ENCODE data around the gene MTRF1L.

MTRF1L gene

GRCh38 chr6:152954443-152954842 is 48.1 kb downstream of the MTRF1L start:
- H3K27me3 ChIP-seq (ENCODE audit: control insufficient read depth, insufficient read depth, low read length), result no peaks in the 10 kb centered on the region
- no peaks in the 10 kb centered on the region for H3K36me3 ChIP-seq (ENCODE audit: control insufficient read depth, insufficient read depth, low read length)
- H3K9ac ChIP-seq (ENCODE audit: low read depth, low read length), result no peak overlapping the region
- H3K9me3 ChIP-seq (ENCODE audit: control insufficient read depth, insufficient read depth, low read length), result no peaks in the 10 kb centered on the region
- peaks cover 3% of the 10 kb centered on the region for H3K4me1 ChIP-seq (ENCODE audit: control insufficient read depth, insufficient read depth, low read length)
- H3K4me3 ChIP-seq (ENCODE audit: low read depth, low read length), result no peak overlapping the region

- Histone ChIP-seq H3K36me3 (ENCODE audit: control insufficient read depth, insufficient read depth, low read length) (no peaks in the 10 kb centered on the region), H3K9me3 (ENCODE audit: control insufficient read depth, insufficient read depth, low read length) (no peaks in the 10 kb centered on the region), H3K27me3 (ENCODE audit: control insufficient read depth, insufficient read depth, low read length) (no peaks in the 10 kb centered on the region), H3K4me1 (ENCODE audit: control insufficient read depth, insufficient read depth, low read length) (peaks cover 3% of the 10 kb centered on the region), H3K4me3 (ENCODE audit: low read depth, low read length) (no peak overlapping the region), H3K9ac (ENCODE audit: low read depth, low read length) (no peak overlapping the region)
Measured at GRCh38 chr6:152952866-152953509, 49.5 kb downstream of the MTRF1L start.

GRCh38 chr6:152952045-152952444 is 50.5 kb downstream of the MTRF1L start:
- Histone ChIP-seq H3K9me3 (ENCODE audit: control insufficient read depth, insufficient read depth, low read length) (no peaks in the 10 kb centered on the region), H3K27me3 (ENCODE audit: control insufficient read depth, insufficient read depth, low read length) (no peaks in the 10 kb centered on the region), H3K36me3 (ENCODE audit: control insufficient read depth, insufficient read depth, low read length) (no peaks in the 10 kb centered on the region), H3K9ac (ENCODE audit: low read depth, low read length) (no peak overlapping the region), H3K4me1 (ENCODE audit: control insufficient read depth, insufficient read depth, low read length) (peaks cover 3% of the 10 kb centered on the region), H3K4me3 (ENCODE audit: low read depth, low read length) (no peak overlapping the region)

- Histone ChIP-seq H3K9ac (ENCODE audit: low read depth, low read length) (no peak overlapping the region), H3K4me1 (ENCODE audit: control insufficient read depth, insufficient read depth, low read length) (peaks cover 3% of the 10 kb centered on the region)
Measured at GRCh38 chr6:152950240-152950639, 52.3 kb downstream of the MTRF1L start.

GRCh38 chr6:152948150-152948768 is 54.2 kb downstream of the MTRF1L start:
- no peaks in the 10 kb centered on the region for H3K9me3 ChIP-seq (ENCODE audit: control insufficient read depth, insufficient read depth, low read length)
- H3K4me3 ChIP-seq (ENCODE audit: low read depth, low read length), result no peak overlapping the region
- peaks cover 3% of the 10 kb centered on the region for H3K4me1 ChIP-seq (ENCODE audit: control insufficient read depth, insufficient read depth, low read length)
- no peak overlapping the region for H3K9ac ChIP-seq (ENCODE audit: low read depth, low read length)
- no peaks in the 10 kb centered on the region for H3K27me3 ChIP-seq (ENCODE audit: control insufficient read depth, insufficient read depth, low read length)
- no peaks in the 10 kb centered on the region for H3K36me3 ChIP-seq (ENCODE audit: control insufficient read depth, insufficient read depth, low read length)

More at GRCh38 chr6:152950240-152950639, 52.3 kb downstream of the MTRF1L start:
- Histone ChIP-seq H3K36me3 (ENCODE audit: control insufficient read depth, insufficient read depth, low read length) (no peaks in the 10 kb centered on the region), H3K9me3 (ENCODE audit: control insufficient read depth, insufficient read depth, low read length) (no peaks in the 10 kb centered on the region), H3K4me3 (ENCODE audit: low read depth, low read length) (no peak overlapping the region), H3K27me3 (ENCODE audit: control insufficient read depth, insufficient read depth, low read length) (no peaks in the 10 kb centered on the region)

GRCh38 chr6:152946995-152947394 is 55.5 kb downstream of the MTRF1L start:
- H3K4me1 ChIP-seq (ENCODE audit: control insufficient read depth, insufficient read depth, low read length), result no peaks in the 10 kb centered on the region
- H3K9me3 ChIP-seq (ENCODE audit: control insufficient read depth, insufficient read depth, low read length), result no peaks in the 10 kb centered on the region
- no peaks in the 10 kb centered on the region for H3K27me3 ChIP-seq (ENCODE audit: control insufficient read depth, insufficient read depth, low read length)
- H3K9ac ChIP-seq (ENCODE audit: low read depth, low read length), result no peak overlapping the region
- no peaks in the 10 kb centered on the region for H3K36me3 ChIP-seq (ENCODE audit: control insufficient read depth, insufficient read depth, low read length)
- no peak overlapping the region for H3K4me3 ChIP-seq (ENCODE audit: low read depth, low read length)

GRCh38 chr6:152946484-152946883 is 56.0 kb downstream of the MTRF1L start:
- Histone ChIP-seq H3K9me3 (ENCODE audit: control insufficient read depth, insufficient read depth, low read length) (no peaks in the 10 kb centered on the region), H3K27me3 (ENCODE audit: control insufficient read depth, insufficient read depth, low read length) (no peaks in the 10 kb centered on the region), H3K4me3 (ENCODE audit: low read depth, low read length) (no peak overlapping the region), H3K4me1 (ENCODE audit: control insufficient read depth, insufficient read depth, low read length) (no peaks in the 10 kb centered on the region), H3K36me3 (ENCODE audit: control insufficient read depth, insufficient read depth, low read length) (no peaks in the 10 kb centered on the region), H3K9ac (ENCODE audit: low read depth, low read length) (no peak overlapping the region)

- H3K9ac ChIP-seq (ENCODE audit: low read depth, low read length), result no peak overlapping the region
Measured at GRCh38 chr6:152943260-152943897, 59.1 kb downstream of the MTRF1L start.

GRCh38 chr6:152942319-152942869 is 60.1 kb downstream of the MTRF1L start:
- H3K9me3 ChIP-seq (ENCODE audit: control insufficient read depth, insufficient read depth, low read length), result no peaks in the 10 kb centered on the region
- no peaks in the 10 kb centered on the region for H3K4me1 ChIP-seq (ENCODE audit: control insufficient read depth, insufficient read depth, low read length)
- H3K4me3 ChIP-seq (ENCODE audit: low read depth, low read length), result no peak overlapping the region
- H3K36me3 ChIP-seq (ENCODE audit: control insufficient read depth, insufficient read depth, low read length), result no peaks in the 10 kb centered on the region
- H3K9ac ChIP-seq (ENCODE audit: low read depth, low read length), result no peak overlapping the region
- H3K27me3 ChIP-seq (ENCODE audit: control insufficient read depth, insufficient read depth, low read length), result no peaks in the 10 kb centered on the region

More at GRCh38 chr6:152943260-152943897, 59.1 kb downstream of the MTRF1L start:
- Histone ChIP-seq H3K27me3 (ENCODE audit: control insufficient read depth, insufficient read depth, low read length) (no peaks in the 10 kb centered on the region), H3K9me3 (ENCODE audit: control insufficient read depth, insufficient read depth, low read length) (no peaks in the 10 kb centered on the region), H3K4me1 (ENCODE audit: control insufficient read depth, insufficient read depth, low read length) (no peaks in the 10 kb centered on the region), H3K4me3 (ENCODE audit: low read depth, low read length) (no peak overlapping the region), H3K36me3 (ENCODE audit: control insufficient read depth, insufficient read depth, low read length) (no peaks in the 10 kb centered on the region)

- H3K4me1 ChIP-seq (ENCODE audit: control insufficient read depth, insufficient read depth, low read length), result no peaks in the 10 kb centered on the region
- H3K9me3 ChIP-seq (ENCODE audit: control insufficient read depth, insufficient read depth, low read length), result no peaks in the 10 kb centered on the region
- H3K36me3 ChIP-seq (ENCODE audit: control insufficient read depth, insufficient read depth, low read length), result no peaks in the 10 kb centered on the region
- no peak overlapping the region for H3K4me3 ChIP-seq (ENCODE audit: low read depth, low read length)
- no peaks in the 10 kb centered on the region for H3K27me3 ChIP-seq (ENCODE audit: control insufficient read depth, insufficient read depth, low read length)
- H3K9ac ChIP-seq (ENCODE audit: low read depth, low read length), result no peak overlapping the region
Measured at GRCh38 chr6:152941746-152942145, 60.8 kb downstream of the MTRF1L start.

Measured in iPS-15b (cell line).